Erythroblast (primary cell): ENCODE measurements around the gene TARDBP.

Source experiments
- GATA1 ChIP-seq: IDR thresholded peaks from 2 replicates; pipeline ENCODE4 v1.6.1; 2011; ENCODE audit warnings: low read depth, mild to moderate bottlenecking, control low read depth, low read length, moderate library complexity
- POLR2A ChIP-seq: IDR thresholded peaks from 2 replicates; pipeline ENCODE4 v1.6.1; 2011; ENCODE audit warnings: mild to moderate bottlenecking, low read length

- no peak for TF ChIP-seq POLR2A
- no peak for TF ChIP-seq GATA1
Measured at GRCh38 chr1:11000526-11000925, 11.9 kb upstream of the TARDBP start.
